Measurements from ENCODE around the gene GPX3. TPM values are rescaled to one million over a fixed set of nuclear protein-coding genes. Genes with fewer than 3 reads are reported as not detected.

The GPX3 gene
- total and polyA plus RNA-seq, 2 experiments from 2014 or later, result 28.0 to 48.9 TPM

- no peak overlapping the region for H3K27ac ChIP-seq (ENCODE audit: low read depth)
- 0 out of 2 replicates have a peak, but pooled peaks cover 3% of the 10 kb centered on the region for H3K27me3 ChIP-seq (ENCODE audit: insufficient read depth)
- H3K9me2 ChIP-seq (ENCODE audit: insufficient read depth), result no peaks in the 10 kb centered on the region
- Mint-ChIP-seq H3K4me3 (no peak overlapping the region), H3K27me3 (ENCODE audit: insufficient read depth, low read depth, poor library complexity) (peaks cover 11% of the 10 kb centered on the region), H3K27ac (no peak overlapping the region), H3K36me3 (ENCODE audit: low read depth) (no peaks in the 10 kb centered on the region), H3K9me3 (no peaks in the 10 kb centered on the region), H3K4me1 (peaks cover 9% of the 10 kb centered on the region)
- DNase-seq (ENCODE audit: low spot score), result no peak
- H3F3A ChIP-seq (replicated peaks; ENCODE audit: low read depth), result peaks cover 3% of the 10 kb centered on the region; the same call in 1 of the 2 replicates
- H3K36me3 ChIP-seq (ENCODE audit: insufficient read depth), result no peaks in the 10 kb centered on the region
- H3K79me2 ChIP-seq (replicated peaks; ENCODE audit: insufficient read depth), result peaks cover 27% of the 10 kb centered on the region
- peaks cover 11% of the 10 kb centered on the region for H3K4me1 ChIP-seq (ENCODE audit: insufficient read depth)
- H4K20me1 ChIP-seq (replicated peaks; ENCODE audit: insufficient read depth), result peaks cover 18% of the 10 kb centered on the region
- no peak for ATAC-seq
- TF ChIP-seq EZH2 (IDR thresholded peaks at IDR 0.05; ENCODE audit: low read depth, unreplicated experiment) (no peak), STAT1 (IDR thresholded peaks at IDR 0.05; ENCODE audit: unreplicated experiment) (no peak), CREB1 (CRISPR knock-in tag; IDR thresholded peaks at IDR 0.05; ENCODE audit: low read depth) (no peak), EZH2phosphoT487 (IDR thresholded peaks at IDR 0.05; ENCODE audit: unreplicated experiment) (no peak)
- no peak overlapping the region for H3K4me3 ChIP-seq
- no peak overlapping the region for H3K4me2 ChIP-seq
- no peak overlapping the region for H2AFZ ChIP-seq
These were observed 56.2 kb downstream of the GPX3 start for GRCh38 chr5:151076616-151077015.

- H3K9me3 Mint-ChIP-seq, result no peaks in the 10 kb centered on the region
- H3K27me3 ChIP-seq (ENCODE audit: insufficient read depth), result 0 out of 2 replicates have a peak, but pooled peaks cover 3% of the 10 kb centered on the region
- H3F3A ChIP-seq (replicated peaks; ENCODE audit: low read depth), result peaks cover 3% of the 10 kb centered on the region; the same call in 1 of the 2 replicates
- H3K27ac ChIP-seq (ENCODE audit: low read depth), result no peak overlapping the region
- no peak overlapping the region for H3K4me3 ChIP-seq
- H4K20me1 ChIP-seq (replicated peaks; ENCODE audit: insufficient read depth), result peaks cover 18% of the 10 kb centered on the region
- H3K36me3 ChIP-seq (ENCODE audit: insufficient read depth), result no peaks in the 10 kb centered on the region
- peaks cover 9% of the 10 kb centered on the region for H3K27me3 Mint-ChIP-seq (ENCODE audit: insufficient read depth, low read depth, poor library complexity)
- H2AFZ ChIP-seq, result no peak overlapping the region
- H3K4me1 Mint-ChIP-seq, result peaks cover 15% of the 10 kb centered on the region
- no peak overlapping the region for H3K4me2 ChIP-seq
- no peak for ATAC-seq
- no peaks in the 10 kb centered on the region for H3K9me2 ChIP-seq (ENCODE audit: insufficient read depth)
- H3K4me3 Mint-ChIP-seq, result no peak overlapping the region
- H3K79me2 ChIP-seq (replicated peaks; ENCODE audit: insufficient read depth), result peaks cover 27% of the 10 kb centered on the region
- peaks cover 17% of the 10 kb centered on the region for H3K4me1 ChIP-seq (ENCODE audit: insufficient read depth)
- no peak overlapping the region for H3K27ac Mint-ChIP-seq
- DNase-seq (ENCODE audit: low spot score), result no peak
- H3K36me3 Mint-ChIP-seq (ENCODE audit: low read depth), result no peaks in the 10 kb centered on the region
- TF ChIP-seq REST (IDR thresholded peaks at IDR 0.05; ENCODE audit: unreplicated experiment) (no peak), ZNF462 (CRISPR knock-in tag; IDR thresholded peaks at IDR 0.05) (no peak), STAT1 (IDR thresholded peaks at IDR 0.05; ENCODE audit: unreplicated experiment) (no peak), POLR2AphosphoS5 (IDR thresholded peaks at IDR 0.05; ENCODE audit: low read depth) (no peak), CTCF (conservative IDR thresholded peaks at IDR 0.05; ENCODE audit: low read depth in 2 of 2) (no peak), NANOG (IDR thresholded peaks at IDR 0.05; ENCODE audit: borderline replicate concordance) (no peak)
These were observed 57.0 kb downstream of the GPX3 start for GRCh38 chr5:151077419-151077818.
